ENCODE measurements around the gene CHST3. TPM values are rescaled to one million over a fixed set of nuclear protein-coding genes. Genes with fewer than 3 reads are reported as not detected.

CHST3 gene
- total and polyA plus RNA-seq, 2 experiments from 2014 or later, result 1.9 to 22.5 TPM

DNA sequence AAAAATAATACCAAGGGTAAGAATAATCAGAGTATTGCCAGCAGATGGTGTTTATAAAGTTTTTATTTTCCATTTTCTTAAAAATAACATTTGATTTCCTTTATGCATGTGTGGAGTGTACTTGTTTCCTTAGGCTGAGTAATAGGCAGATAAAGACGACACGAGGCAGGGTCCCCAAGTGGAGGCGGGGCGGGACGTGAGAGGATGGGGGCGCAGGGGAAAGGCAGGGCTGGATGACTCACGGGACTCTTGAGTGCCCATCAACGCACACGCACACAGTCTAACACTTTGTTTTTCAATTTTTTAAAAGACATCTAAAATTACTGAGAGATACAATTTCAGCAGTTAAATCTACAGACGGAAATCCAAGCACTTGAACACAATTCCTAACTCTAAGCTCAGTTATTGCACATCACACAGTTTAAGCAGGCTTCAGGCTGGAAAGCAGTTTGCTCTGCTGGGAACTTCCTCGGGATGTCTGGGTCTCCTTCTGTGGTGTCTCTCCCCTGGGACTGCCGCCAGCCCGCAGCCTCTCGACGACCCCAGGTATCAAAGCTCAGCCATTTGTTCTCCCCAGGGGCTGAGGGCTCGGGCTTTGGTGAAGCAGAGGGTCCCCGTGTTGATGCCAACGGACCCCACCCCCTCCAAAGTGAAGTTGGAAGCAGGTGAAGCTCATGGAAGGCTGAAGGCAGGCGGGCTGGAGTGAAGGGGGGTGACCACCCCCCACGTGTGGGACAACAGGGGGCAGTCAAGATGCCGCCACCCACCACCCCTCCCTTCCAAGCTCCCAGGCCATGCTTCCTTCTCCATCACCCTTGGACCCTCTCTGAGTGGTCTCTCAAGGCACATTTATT is 95.0 kb downstream of the CHST3 start:
- DNase-seq (ENCODE audit: low read depth in 1 of 2, low spot score in 1 of 2), result no peak
- peaks cover 5% of the 10 kb centered on the region for H3K4me1 ChIP-seq (ENCODE audit: low read depth)
- TF ChIP-seq, protein P1, sequence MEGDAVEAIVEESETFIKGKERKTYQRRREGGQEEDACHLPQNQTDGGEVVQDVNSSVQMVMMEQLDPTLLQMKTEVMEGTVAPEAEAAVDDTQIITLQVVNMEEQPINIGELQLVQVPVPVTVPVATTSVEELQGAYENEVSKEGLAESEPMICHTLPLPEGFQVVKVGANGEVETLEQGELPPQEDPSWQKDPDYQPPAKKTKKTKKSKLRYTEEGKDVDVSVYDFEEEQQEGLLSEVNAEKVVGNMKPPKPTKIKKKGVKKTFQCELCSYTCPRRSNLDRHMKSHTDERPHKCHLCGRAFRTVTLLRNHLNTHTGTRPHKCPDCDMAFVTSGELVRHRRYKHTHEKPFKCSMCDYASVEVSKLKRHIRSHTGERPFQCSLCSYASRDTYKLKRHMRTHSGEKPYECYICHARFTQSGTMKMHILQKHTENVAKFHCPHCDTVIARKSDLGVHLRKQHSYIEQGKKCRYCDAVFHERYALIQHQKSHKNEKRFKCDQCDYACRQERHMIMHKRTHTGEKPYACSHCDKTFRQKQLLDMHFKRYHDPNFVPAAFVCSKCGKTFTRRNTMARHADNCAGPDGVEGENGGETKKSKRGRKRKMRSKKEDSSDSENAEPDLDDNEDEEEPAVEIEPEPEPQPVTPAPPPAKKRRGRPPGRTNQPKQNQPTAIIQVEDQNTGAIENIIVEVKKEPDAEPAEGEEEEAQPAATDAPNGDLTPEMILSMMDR (IDR thresholded peaks at IDR 0.05; ENCODE audit: low read depth, low read length), result no peak
- H3K4me3 ChIP-seq, result no peak overlapping the region
- H3K27me3 ChIP-seq, result no peaks in the 10 kb centered on the region
- no peaks in the 10 kb centered on the region for H3K9me3 ChIP-seq (ENCODE audit: low read depth)
- no peaks in the 10 kb centered on the region for H3K36me3 ChIP-seq
- H3K27ac ChIP-seq, result no peak overlapping the region

DNA sequence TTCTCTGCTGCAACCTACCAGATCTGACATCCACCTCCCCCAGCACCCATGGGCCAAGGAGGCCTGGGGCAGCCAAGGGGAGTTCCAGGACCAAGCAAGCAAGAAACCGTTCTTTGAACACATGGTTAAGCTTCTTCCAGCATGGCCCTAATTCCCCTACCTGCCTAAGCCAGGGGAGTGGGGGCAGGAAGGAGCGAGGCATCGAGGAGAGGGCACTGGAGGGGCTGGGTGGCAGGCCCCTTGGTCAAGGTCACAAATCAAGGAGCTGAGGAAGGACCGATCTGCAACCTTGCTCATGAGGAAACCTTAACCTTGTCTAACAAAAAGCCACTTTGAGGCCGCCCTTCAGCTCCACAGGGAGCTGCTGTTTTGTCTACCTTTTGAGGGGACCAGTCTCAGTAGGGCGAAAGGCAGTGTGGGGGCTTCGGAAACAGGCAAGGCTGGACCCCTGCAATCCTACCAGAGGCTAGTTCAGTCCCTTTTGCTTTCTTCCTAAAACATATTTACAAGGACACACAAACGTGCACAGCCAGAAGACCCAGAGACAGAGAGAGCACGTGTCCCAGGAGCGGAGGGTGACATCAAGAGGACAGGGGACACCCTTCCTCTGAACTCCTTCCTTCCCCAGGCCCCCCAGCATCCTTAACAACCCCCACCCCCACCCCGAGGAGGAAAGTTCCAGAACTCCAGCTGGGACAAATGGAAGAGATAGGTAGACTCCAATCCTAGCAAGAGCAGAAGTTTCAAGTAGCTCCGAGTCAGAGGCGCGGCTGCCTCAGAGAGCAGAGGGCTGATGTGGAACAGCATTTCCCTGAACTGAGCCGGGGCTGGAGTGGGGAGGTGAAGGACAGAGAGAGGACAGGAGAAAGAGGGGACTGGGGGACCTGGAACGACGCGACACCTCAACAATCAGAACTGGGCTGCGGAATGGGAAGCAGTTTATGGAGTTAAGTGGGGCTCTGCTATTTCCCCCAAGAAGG is 95.9 kb downstream of the CHST3 start:
- no peaks in the 10 kb centered on the region for H3K27me3 ChIP-seq
- TF ChIP-seq, protein P1 (IDR thresholded peaks at IDR 0.05; ENCODE audit: low read depth, low read length), result no peak
- no peaks in the 10 kb centered on the region for H3K9me3 ChIP-seq (ENCODE audit: low read depth)
- no peaks in the 10 kb centered on the region for H3K36me3 ChIP-seq
- no peak for DNase-seq (ENCODE audit: low read depth in 1 of 2, low spot score in 1 of 2)
- no peak overlapping the region for H3K27ac ChIP-seq
- H3K4me3 ChIP-seq, result no peak overlapping the region
- H3K4me1 ChIP-seq (ENCODE audit: low read depth), result peaks cover 5% of the 10 kb centered on the region

DNA sequence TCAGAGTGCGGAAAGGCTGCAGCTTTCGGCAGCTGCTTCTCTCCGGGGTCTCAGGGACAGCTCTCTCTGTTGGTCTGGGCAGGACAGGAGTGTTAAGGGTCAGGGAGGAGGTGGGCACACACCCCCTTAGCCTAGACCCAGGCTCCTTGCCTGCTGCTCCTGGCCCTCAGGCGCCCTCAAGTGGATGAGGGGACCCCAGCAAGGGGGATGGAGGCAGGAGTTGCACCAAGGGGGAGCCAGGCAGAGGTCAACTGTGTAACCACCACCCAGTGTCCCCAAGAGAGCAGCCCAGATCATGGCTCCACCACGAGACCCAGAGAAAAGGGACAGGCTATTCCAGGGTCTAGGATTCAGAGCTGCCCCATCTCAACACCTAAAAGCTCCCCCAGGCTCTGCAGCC is 97.3 kb downstream of the CHST3 start:
- Histone ChIP-seq H3K9me3 (ENCODE audit: low read depth) (no peaks in the 10 kb centered on the region), H3K36me3 (no peaks in the 10 kb centered on the region), H3K4me1 (ENCODE audit: low read depth) (peaks cover 5% of the 10 kb centered on the region), H3K27me3 (no peaks in the 10 kb centered on the region), H3K27ac (no peak overlapping the region), H3K4me3 (no peak overlapping the region)
- TF ChIP-seq, protein P1 (IDR thresholded peaks at IDR 0.05; ENCODE audit: low read depth, low read length), result peak; percentile 28
- no peak for DNase-seq (ENCODE audit: low read depth in 1 of 2, low spot score in 1 of 2)

DNA sequence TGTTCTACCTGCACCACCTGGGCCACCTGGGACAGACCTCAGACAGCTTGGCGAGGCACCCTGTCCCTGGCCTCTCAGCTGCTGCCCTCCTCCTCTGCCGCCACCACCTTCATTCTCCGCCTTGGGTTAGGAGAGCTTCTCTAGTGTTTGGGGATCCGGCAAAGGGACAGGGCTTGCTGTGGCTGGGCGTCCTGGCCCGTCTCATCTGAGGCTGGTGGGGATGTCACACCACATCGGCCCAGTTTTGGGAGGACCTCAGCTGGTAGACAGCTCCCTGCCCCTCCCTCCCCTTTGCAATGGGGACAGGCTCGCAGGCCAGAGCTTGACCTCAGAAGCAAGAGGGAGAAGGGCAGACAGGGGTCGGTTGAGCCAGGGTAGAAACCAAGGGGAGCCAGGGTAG is 97.7 kb downstream of the CHST3 start:
- H3K9me3 ChIP-seq (ENCODE audit: low read depth), result no peaks in the 10 kb centered on the region
- no peaks in the 10 kb centered on the region for H3K27me3 ChIP-seq
- no peak overlapping the region for H3K27ac ChIP-seq
- no peaks in the 10 kb centered on the region for H3K36me3 ChIP-seq
- DNase-seq (ENCODE audit: low read depth in 1 of 2, low spot score in 1 of 2), result no peak
- TF ChIP-seq, protein P1 (IDR thresholded peaks at IDR 0.05; ENCODE audit: low read depth, low read length), result no peak
- no peak overlapping the region for H3K4me3 ChIP-seq
- peaks cover 5% of the 10 kb centered on the region for H3K4me1 ChIP-seq (ENCODE audit: low read depth)

DNA sequence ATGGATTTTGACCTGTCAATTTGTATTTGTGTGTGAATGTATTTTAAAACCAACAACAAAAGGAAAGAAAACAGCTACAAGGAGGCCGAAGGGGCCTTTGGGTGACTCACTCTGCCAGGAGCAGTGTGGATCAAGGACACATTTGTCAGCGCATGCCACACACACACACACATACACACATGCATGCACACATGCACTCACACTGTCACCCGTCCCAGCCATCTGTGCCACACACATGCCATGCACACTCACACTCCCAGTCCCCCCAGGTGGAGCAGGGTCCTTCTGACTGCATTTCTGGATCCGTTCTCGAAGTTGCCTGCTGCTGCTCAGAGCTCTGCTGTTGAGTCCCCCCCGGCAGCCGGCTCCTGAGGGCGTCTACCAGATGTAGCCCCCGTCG is 98.2 kb downstream of the CHST3 start:
- Histone ChIP-seq H3K4me1 (ENCODE audit: low read depth) (peaks cover 5% of the 10 kb centered on the region), H3K9me3 (ENCODE audit: low read depth) (no peaks in the 10 kb centered on the region), H3K27me3 (no peaks in the 10 kb centered on the region), H3K27ac (no peak overlapping the region), H3K36me3 (no peaks in the 10 kb centered on the region), H3K4me3 (no peak overlapping the region)
- TF ChIP-seq, protein P1 (IDR thresholded peaks at IDR 0.05; ENCODE audit: low read depth, low read length), result no peak
- no peak for DNase-seq (ENCODE audit: low read depth in 1 of 2, low spot score in 1 of 2)

Other genes with a start within 250 kb of the CHST3 start
- gene C10orf105, start 244.6 kb upstream of the CHST3 start, total RNA-seq, result 0.03 TPM in 1 of 2 replicates, not detected in the other
- 0.85 TPM in 1 of 2 replicates, not detected in the other for gene C10orf105, start 244.6 kb upstream of the CHST3 start, polyA plus RNA-seq
- gene VSIR, start 190.9 kb upstream of the CHST3 start, total RNA-seq, result 1.3 and 1.7 TPM in 2 replicates
- gene VSIR, start 190.9 kb upstream of the CHST3 start, polyA plus RNA-seq, result 1.5 and 1.8 TPM in 2 replicates
- 554 and 624 TPM in 2 replicates for gene PSAP, start 113.1 kb upstream of the CHST3 start, total RNA-seq
- 844 and 1,063 TPM in 2 replicates for gene PSAP, start 113.1 kb upstream of the CHST3 start, polyA plus RNA-seq
- gene SPOCK2, start 124.2 kb downstream of the CHST3 start, total RNA-seq, result 1.3 and 5.0 TPM in 2 replicates
- gene SPOCK2, start 124.2 kb downstream of the CHST3 start, polyA plus RNA-seq, result 0.85 and 3.9 TPM in 2 replicates